GM10266 (cell line): ENCODE data around the gene BTC.

Source experiments
- DNase-seq: peaks from one replicate; pipeline ENCODE4 v3.0.0; 2012; ENCODE audit errors: extremely low spot score
- TF ChIP-seq, protein P1 (sequence below): IDR thresholded peaks from 2 replicates; pipeline ENCODE4 v1.5.1; 2012; ENCODE audit warnings: mild to moderate bottlenecking, low read depth; ENCODE audit not compliant: control insufficient read depth, insufficient read depth; ENCODE audit errors: missing control alignments

Gene BTC

DNA sequence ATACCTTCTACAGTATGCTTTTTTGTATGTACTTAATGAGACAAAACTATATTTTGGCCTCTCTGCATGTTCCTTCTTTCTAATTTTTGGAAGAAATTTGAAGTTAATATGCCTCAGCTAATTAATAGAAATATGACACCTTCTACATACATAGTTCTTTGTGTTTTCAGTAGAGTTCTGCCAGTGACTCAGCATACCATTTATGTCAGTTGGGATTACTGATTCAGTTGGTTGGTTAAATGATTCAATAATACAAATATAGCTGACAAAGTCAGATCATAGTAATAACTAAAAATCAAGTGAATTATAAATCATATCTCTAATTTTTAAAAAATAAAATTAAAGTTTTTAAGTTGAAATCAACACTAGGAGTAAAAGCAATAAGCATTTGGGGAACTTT, 16.8 kb downstream of the BTC start:
- DNase-seq = no peak
- TF ChIP-seq, protein P1, sequence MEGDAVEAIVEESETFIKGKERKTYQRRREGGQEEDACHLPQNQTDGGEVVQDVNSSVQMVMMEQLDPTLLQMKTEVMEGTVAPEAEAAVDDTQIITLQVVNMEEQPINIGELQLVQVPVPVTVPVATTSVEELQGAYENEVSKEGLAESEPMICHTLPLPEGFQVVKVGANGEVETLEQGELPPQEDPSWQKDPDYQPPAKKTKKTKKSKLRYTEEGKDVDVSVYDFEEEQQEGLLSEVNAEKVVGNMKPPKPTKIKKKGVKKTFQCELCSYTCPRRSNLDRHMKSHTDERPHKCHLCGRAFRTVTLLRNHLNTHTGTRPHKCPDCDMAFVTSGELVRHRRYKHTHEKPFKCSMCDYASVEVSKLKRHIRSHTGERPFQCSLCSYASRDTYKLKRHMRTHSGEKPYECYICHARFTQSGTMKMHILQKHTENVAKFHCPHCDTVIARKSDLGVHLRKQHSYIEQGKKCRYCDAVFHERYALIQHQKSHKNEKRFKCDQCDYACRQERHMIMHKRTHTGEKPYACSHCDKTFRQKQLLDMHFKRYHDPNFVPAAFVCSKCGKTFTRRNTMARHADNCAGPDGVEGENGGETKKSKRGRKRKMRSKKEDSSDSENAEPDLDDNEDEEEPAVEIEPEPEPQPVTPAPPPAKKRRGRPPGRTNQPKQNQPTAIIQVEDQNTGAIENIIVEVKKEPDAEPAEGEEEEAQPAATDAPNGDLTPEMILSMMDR = no peak

DNA sequence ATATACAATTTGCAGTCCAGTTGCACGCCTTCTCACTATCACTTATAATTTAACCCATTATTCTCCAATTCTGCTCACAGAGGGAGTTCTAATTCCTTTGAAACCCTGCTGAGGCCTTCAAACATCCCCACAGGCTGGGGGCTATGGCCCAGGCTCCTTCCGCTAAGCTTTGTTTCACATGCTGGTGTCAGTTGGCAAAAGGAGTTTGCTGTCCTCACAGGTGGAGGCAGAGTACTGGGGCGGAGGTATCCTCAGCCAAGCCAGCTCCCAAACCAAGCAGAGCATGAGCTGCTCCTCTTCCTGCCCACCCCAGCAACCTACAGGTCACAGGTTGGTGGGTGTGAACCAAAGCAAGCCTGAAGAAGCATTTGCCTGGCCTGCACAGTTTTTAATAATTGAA, 21.5 kb downstream of the BTC start:
- no peak for DNase-seq
- TF ChIP-seq, protein P1 = no peak

DNA sequence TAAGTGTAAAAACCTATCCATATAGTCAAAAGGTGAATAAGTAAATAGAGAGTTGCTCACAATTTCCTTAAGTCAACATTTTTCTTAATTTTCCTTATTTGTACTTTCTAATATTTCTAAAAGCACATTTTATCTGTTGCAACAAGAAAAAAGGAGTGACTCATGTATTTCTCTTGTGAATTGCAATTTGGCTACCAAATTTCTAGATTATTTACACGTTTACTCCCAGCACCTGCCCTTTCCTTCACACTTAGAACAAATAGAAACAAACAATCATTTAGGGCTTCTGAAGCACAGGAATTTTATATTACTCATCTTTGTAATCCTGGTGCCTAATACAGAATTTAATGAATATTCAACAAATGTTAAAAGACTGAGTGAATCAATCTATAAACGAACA, 22.2 kb downstream of the BTC start:
- DNase-seq = no peak
- TF ChIP-seq, protein P1 = no peak

DNA sequence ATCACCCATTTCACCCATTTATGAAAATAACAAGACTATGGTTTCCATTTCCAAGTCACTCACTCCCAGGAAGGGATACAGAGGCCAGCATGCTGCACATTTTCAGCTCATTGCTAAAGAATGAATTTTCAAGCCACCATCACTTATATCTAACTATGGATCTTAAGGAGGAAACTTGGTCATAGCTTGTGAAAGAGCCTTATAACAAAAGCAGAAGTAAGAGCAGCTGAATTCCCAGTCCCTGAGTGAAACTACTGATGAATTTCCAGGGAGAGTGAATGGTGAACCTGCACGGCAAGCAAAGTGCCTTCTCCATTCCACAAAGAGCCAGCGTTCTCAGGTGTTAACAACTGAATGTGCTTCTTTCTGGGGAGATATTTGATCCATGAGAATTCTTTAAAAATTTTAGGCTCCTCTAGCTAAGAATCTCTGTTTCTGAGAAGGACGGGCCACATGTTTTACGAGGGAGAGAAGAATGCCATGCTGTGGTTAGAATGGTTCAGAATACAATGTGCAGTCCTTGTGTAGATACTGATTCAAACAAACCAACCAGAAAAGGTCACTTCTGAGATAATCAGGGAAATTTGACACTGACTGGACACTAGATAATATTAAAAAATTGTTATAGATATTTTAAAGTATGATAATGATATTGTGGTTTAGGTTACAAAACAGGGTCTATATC, 24.0 kb downstream of the BTC start:
- no peak for DNase-seq
- TF ChIP-seq, protein P1 = no peak

DNA sequence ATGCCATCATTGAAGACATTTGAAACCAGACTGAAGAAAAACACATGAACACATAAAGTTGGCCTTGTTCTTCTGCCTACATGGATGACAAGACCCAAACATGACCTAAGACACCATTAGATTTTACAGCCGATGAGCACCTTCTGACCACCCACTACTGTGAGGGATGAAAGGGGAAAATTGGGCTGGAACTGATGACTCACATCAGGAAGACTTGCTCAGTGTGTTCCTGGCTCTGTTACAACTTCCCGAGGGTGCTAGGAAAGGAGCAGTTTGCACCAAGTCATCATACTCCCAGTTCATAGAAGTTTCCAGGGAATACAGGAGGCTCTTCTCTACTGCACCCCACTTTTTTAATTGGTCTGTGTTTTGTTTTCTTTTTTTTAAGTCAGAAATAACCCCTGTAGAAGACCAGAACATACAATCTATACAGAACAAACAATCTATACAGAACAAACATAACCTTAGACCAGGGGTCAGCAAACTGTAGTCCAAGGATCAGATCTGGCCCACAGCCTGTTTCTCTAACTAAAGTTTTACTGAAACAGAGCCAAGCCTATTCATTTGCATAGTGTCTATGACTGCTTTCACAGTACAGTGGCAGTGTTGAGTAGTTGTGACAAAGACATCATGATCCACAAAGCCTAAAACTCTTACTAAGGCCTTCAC, 25.3 kb downstream of the BTC start:
- TF ChIP-seq, protein P1 = no peak
- DNase-seq = no peak

DNA sequence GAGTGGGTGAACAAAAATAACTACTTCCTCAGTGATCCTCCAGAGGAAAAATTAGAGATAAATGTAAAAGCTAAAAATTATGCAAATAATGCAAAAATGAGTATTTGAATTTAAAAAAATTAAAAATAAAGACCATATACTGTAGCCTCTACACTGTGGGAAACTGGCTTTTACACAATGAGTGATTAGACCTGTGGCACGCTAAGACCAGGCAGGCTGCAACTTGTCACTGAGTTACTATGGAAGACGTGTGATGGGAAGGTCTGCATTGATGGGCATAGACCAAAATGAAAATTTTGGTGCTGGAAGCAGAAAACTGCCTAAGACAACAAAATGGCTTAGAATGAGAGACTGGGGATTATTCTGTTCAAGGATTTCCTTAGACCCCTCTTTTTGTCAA, 30.2 kb downstream of the BTC start:
- no peak for DNase-seq
- TF ChIP-seq, protein P1 = no peak

DNA sequence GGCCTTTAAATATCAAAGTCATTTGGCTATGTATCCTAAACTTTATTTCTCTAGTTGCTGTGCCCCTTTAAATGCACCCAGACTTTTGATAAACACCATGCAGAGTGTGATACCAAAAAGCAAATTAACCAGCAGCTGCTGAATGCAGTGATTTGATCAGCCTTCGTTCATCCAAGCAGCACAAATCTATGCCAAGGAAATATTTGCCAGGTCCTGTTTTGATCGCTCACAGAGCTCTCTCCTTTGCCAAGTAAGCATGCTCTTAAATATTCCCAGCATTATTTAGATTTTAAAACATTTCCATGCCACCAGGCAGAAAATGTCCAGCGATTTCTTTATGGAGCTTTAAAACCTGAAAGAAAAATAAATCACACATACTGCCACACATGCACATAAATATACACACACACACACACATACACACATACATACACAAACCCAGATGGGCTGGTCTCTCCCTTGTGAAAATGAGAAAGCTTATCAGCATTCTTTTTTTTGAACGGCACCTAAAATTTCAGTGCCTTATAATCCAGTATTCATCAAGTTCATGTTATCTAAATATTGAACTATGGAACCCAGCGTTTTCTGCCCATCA, 35.7 kb downstream of the BTC start:
- TF ChIP-seq, protein P1 = no peak
- DNase-seq = no peak
